ENCODE data around the gene GARRE1.
"Not testable (repeated sequence)": the region's sequence is repeated elsewhere in the genome, so short reads cannot be mapped to it uniquely, and the experiment has no call there.

The GARRE1 gene

DNA sequence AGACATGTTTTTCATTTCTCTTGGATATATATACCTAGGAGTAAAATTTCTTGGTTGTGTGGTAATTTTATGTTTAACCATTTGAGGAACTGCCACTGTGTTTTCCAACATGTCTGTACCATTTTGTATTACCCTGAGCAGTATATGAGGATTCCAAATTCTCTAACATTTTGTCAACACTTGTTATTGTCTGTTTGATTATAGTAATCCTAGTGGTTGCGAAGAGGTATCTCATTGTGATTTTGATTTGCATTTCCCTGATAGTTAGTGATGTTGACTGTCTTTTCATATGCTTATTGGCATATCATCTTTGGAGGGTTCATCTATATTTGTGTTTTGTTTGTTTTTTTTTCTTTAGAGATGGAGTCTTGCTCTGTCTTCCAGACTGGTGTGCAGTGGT is 21.4 kb downstream of the GARRE1 start:
- Mint-ChIP-seq H3K36me3 (ENCODE audit: low read depth) (peaks cover 27% of the 10 kb centered on the region), H3K9me3 (no peaks in the 10 kb centered on the region), H3K27me3 (ENCODE audit: low read depth) (no peaks in the 10 kb centered on the region), H3K27ac (no peak overlapping the region), H3K4me1 (peaks cover 38% of the 10 kb centered on the region), H3K4me3 (no peak overlapping the region)
- TF ChIP-seq CTCF (IDR thresholded peaks at IDR 0.05; ENCODE audit: unreplicated experiment in 3 of 3): no peak

- Mint-ChIP-seq H3K36me3 (ENCODE audit: low read depth) (peaks cover 32% of the 10 kb centered on the region), H3K27ac (peak overlapping the region in 1 of 3 experiments; percentile 1), H3K4me3 (no peak overlapping the region), H3K4me1 (peaks cover 36% of the 10 kb centered on the region), H3K27me3 (ENCODE audit: low read depth) (no peaks in the 10 kb centered on the region), H3K9me3 (no peaks in the 10 kb centered on the region)
- TF ChIP-seq CTCF (IDR thresholded peaks at IDR 0.05; ENCODE audit: unreplicated experiment in 3 of 3): no peak
Measured at GRCh38 chr19:34276614-34277013, 22.3 kb downstream of the GARRE1 start.

- H3K27me3 Mint-ChIP-seq (ENCODE audit: low read depth): no peaks in the 10 kb centered on the region
- no peak overlapping the region for H3K4me3 Mint-ChIP-seq
- H3K36me3 Mint-ChIP-seq (ENCODE audit: low read depth): peaks cover 39% of the 10 kb centered on the region
- no peak for TF ChIP-seq CTCF (IDR thresholded peaks at IDR 0.05; ENCODE audit: unreplicated experiment in 3 of 3)
- H3K4me1 Mint-ChIP-seq: peaks cover 31% of the 10 kb centered on the region
- H3K27ac Mint-ChIP-seq: peak overlapping the region in 1 of 3 experiments; percentile 1
- H3K9me3 Mint-ChIP-seq: no peaks in the 10 kb centered on the region
Measured at GRCh38 chr19:34277244-34277643, 22.9 kb downstream of the GARRE1 start.

DNA sequence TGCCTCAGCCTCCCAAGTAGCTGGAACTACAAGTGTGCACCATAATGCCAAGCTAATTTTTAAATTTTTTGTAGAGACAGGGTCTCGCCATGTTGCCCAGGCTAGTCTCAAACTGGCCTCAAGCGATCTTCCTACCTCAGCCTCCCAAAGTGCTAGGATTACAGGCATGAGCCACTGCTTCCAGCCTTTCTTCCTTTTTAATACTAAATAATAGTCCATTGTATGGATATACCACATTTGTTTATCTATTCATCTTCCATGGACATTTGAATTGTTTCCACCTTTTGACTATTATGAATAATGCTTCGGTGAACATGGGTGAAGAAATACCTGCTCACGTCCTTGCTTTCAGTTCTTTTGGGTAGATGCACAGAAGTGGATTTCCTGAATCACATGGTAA is 24.4 kb downstream of the GARRE1 start:
- TF ChIP-seq CTCF (IDR thresholded peaks at IDR 0.05; ENCODE audit: unreplicated experiment in 3 of 3): no peak
- Mint-ChIP-seq H3K27me3 (ENCODE audit: low read depth) (no peaks in the 10 kb centered on the region), H3K27ac (no peak overlapping the region), H3K4me3 (no peak overlapping the region), H3K36me3 (ENCODE audit: low read depth) (peaks cover 43% of the 10 kb centered on the region), H3K4me1 (peaks cover 20% of the 10 kb centered on the region), H3K9me3 (no peaks in the 10 kb centered on the region)

GRCh38 chr19:34281444-34281843 is 27.1 kb downstream of the GARRE1 start:
- not testable (repeated sequence) for H3K4me3 Mint-ChIP-seq; H3K4me1 Mint-ChIP-seq; H3K9me3 Mint-ChIP-seq; H3K27ac Mint-ChIP-seq; H3K27me3 Mint-ChIP-seq (ENCODE audit: low read depth)
- H3K36me3 Mint-ChIP-seq (ENCODE audit: low read depth): peaks cover 53% of the 10 kb centered on the region

- no peaks in the 10 kb centered on the region for H3K4me1 Mint-ChIP-seq
- H3K27me3 Mint-ChIP-seq (ENCODE audit: low read depth): no peaks in the 10 kb centered on the region
- peaks cover 55% of the 10 kb centered on the region for H3K36me3 Mint-ChIP-seq (ENCODE audit: low read depth)
- H3K27ac Mint-ChIP-seq: peak overlapping the region in 1 of 3 experiments; percentile 22
- H3K4me3 Mint-ChIP-seq: no peak overlapping the region
- H3K9me3 Mint-ChIP-seq: no peaks in the 10 kb centered on the region
- TF ChIP-seq CTCF (IDR thresholded peaks at IDR 0.05; ENCODE audit: unreplicated experiment in 3 of 3): no peak
Measured at GRCh38 chr19:34282611-34283519, 28.5 kb downstream of the GARRE1 start.
